Measurements from ENCODE around the gene GAP43.

DNA sequence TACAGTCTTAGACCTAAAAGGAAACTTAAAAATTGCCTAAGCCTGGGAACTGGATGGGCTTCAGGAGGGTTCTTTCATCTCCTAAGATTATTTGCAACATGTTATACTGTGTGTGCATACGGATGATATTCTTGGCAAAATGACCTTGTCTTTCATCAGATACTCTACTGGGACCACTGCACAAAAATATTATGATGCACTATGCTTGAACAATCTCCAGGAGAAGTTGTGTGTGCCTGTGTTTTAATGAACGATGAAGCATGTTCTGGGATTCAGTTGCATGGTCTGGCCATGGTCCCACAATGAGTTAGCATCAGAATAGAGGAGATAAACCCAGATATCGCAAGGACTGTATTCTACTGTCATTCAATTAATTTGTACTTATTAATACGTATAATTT lies 68.7 kb downstream of the GAP43 start:
- no peak for TF ChIP-seq CTCF (IDR thresholded peaks at IDR 0.05; ENCODE audit: low read depth, low read length)
- no peak for TF ChIP-seq EZH2phosphoT487 (IDR thresholded peaks at IDR 0.05; ENCODE audit: low read depth)

Data from OCI-LY3 (cell line).